Skin of body (tissue), 2 donors: ENCODE measurements around the gene SFXN3. TPM values are rescaled to one million over a fixed set of nuclear protein-coding genes. Genes with fewer than 3 reads are reported as not detected.

Experiments
- DNase-seq: peaks from one replicate; lab custom pipeline; 2025; lab: John Stamatoyannopoulos, UW
- total RNA-seq: library from RNA; depleted of rRNA; stranded (reverse); fragments of >200 nt; gene quantifications from one replicate; pipeline ENCODE4 v1.2.3, GENCODE V29; 2014

SFXN3 gene
- total RNA-seq, 1 donor from 2014 or later, result 34.4 TPM

GRCh38 chr10:101056365-101057151 lies 25.5 kb downstream of the SFXN3 start:
- DNase-seq, result no peak

GRCh38 chr10:101060036-101060950 lies 29.3 kb downstream of the SFXN3 start:
- DNase-seq, result peak; percentile 94

DNA sequence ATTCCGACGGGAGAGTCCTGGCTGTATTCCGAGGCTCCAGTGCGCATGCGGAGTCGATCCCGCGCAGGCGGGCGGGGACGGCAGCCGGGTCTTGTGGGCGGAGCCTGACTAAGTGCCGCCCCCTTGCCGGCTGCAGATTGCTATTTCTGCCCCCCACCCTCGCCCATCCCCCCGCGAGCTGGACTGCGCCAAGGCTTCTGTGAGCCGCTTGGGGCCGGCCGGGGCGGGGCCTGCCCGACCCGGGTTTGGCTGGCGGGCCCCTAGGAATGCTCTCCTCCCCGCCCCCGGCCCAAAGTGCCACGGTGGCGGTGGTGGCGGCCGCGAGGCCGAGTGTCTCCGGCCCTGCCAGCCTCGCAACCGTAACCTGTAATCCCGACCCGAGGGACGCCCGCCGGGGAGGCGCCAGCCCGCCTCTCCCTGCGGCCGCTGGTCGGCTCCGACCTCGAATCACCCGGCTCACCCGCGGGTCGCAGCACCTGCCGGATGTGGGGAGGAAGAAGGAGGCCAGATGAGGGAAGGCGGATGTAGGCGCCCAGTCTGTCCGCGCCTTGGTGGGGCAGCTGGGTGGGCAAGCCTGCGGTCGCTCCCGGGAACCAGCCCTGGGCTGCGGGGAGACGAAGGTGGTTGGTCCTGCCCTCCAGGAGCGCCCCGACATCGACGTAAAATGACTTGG lies 30.1 kb downstream of the SFXN3 start:
- peak; percentile 94 for DNase-seq

- DNase-seq, result peak; percentile 96
Measured at GRCh38 chr10:101061624-101062231, 30.7 kb downstream of the SFXN3 start, which contains the start of gene KAZALD1. Gene KAZALD1, plus strand, starts transcription at chr10:101061989. Its CDS starts 604 bp downstream, at chr10:101062593.

DNA sequence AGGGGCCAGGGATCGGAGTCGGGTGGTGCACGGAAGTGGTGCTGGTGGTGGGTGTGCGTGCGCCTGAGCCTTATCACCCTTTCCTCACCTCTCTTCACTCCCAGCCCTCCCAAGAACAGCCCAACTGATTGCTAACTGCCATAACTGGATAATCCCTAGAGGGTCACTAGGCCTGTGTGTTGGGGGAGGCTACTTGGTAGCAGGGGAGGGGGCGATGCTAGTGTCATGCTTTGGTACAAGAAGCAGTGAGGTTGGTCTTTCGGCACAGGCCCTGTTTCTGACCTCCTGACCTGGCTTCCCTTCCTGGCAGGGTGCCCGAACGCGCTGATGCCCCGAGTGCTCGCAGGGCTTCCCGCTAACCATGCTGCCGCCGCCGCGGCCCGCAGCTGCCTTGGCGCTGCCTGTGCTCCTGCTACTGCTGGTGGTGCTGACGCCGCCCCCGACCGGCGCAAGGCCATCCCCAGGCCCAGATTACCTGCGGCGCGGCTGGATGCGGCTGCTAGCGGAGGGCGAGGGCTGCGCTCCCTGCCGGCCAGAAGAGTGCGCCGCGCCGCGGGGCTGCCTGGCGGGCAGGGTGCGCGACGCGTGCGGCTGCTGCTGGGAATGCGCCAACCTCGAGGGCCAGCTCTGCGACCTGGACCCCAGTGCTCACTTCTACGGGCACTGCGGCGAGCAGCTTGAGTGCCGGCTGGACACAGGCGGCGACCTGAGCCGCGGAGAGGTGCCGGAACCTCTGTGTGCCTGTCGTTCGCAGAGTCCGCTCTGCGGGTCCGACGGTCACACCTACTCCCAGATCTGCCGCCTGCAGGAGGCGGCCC lies 31.4 kb downstream of the SFXN3 start:
- DNase-seq, result peak; percentile 29

DNA sequence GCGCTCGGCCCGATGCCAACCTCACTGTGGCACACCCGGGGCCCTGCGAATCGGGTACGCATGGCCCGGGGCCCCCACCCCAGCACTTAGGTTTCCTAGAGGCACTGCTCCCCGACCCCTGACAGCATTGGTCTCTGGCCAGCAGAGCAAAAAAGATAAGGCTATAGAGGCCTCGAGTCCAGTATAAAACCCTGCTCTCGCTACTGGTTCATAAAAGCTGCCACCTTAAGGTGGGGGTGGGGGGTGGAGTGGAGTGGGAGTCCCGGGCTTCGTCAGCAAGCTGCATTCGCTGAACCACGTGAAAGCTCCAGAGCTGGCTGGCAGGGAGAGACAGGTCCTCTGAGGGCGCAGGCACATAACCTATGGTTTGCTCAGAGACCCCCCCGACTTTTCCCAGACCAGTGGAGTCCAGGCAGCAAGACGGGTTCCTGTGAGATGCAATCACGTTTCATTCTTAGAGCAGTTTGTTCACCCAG lies 32.1 kb downstream of the SFXN3 start:
- DNase-seq, result no peak

DNA sequence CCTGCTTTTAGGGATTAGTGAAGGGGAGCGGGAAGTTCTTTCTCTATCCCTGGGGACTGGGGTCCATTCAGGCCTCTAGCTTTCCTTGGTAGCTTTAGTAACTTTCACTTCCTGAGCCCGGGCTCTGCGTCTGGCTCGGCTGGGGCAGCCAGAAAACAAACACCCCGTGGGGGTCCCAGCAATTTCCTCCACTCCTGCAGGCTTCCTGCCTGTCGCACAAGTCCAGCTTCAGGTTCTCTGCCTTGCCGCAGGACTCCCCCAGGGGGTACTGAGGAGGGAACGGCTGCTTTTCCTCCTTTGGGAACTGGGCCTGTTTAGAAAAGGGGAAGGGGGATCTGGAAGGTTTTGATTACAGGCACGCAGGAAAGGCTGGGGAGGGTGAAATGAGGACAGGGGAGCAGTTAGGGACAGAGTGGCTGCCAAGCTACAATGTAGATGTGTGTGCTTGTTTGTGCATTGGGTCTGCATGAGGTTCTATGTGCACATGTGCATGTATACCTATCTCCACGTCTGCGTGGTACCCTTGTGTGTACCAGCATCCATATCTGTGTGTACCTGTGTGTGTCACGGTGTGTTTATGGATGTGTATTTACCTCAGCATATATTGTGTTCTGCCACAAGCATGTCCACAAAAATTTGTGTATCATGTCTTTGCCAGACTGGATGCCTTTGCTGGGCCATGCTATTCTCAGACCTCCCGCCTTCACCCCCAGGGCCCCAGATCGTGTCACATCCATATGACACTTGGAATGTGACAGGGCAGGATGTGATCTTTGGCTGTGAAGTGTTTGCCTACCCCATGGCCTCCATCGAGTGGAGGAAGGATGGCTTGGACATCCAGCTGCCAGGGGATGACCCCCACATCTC lies 32.7 kb downstream of the SFXN3 start:
- peak; percentile 16 for DNase-seq

DNA sequence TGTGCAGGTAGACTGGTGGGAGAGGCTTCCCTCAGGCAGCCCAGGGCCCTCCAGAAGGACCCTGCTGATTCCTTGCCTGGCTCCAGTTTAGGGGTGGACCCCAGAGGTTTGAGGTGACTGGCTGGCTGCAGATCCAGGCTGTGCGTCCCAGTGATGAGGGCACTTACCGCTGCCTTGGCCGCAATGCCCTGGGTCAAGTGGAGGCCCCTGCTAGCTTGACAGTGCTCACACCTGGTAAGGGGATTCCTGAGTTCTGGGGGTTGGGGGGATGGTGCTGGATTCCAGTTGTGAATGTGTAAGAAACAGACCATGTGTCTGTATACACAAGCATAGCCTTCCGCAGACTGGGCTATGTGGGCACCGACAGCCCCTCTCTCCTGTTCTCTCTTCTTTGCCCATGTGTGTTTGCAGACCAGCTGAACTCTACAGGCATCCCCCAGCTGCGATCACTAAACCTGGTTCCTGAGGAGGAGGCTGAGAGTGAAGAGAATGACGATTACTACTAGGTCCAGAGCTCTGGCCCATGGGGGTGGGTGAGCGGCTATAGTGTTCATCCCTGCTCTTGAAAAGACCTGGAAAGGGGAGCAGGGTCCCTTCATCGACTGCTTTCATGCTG lies 33.5 kb downstream of the SFXN3 start:
- DNase-seq, result no peak

- DNase-seq, result peak; percentile 88
Measured at GRCh38 chr10:101065481-101066145, 34.6 kb downstream of the SFXN3 start.

GRCh38 chr10:101066146-101066895 lies 35.3 kb downstream of the SFXN3 start:
- peak; percentile 63 for DNase-seq

GRCh38 chr10:101066896-101067355 lies 35.9 kb downstream of the SFXN3 start:
- no peak for DNase-seq

- DNase-seq, result peak; percentile 87
Measured at GRCh38 chr10:101067356-101068083, 36.5 kb downstream of the SFXN3 start.

DNA sequence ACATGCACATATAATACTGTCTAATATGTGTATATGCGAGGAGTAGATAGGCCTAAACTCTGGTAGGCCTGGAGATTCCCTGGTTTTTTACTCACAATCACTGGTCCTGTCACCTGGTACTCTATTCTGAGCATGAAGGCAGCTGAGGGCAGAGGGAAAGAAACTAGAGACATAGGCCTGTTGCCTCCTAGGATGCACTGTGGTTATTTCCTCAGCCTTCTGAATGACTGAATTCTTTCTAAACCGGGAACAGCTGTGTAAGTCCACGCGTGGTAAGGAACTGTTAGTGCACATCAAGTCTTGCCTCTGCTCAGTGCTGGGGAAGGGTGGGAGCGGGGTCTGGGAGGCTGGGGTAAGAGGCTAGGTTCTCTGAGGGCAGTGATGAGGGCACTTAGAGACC lies 38.4 kb downstream of the SFXN3 start:
- DNase-seq, result no peak

DNA sequence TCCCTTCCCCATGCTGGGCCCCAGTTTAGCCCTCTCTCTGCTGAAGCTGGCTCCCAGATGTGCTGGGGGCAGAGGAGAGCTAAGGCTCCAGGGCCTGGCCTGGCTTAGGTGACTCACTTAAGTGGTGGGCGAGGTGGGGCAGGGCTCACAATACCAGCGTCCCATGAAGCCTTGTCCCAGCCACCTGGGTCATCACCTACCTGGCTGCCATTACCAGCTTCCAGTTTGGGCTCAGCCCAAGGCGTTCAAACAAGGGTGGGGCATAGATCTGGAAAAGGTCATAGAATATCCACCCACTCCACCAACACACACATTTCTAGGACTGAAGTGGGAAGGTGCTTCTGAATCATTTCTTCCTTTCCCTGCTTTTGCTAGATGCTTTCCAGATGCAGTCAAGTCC lies 39.1 kb downstream of the SFXN3 start:
- no peak for DNase-seq

DNA sequence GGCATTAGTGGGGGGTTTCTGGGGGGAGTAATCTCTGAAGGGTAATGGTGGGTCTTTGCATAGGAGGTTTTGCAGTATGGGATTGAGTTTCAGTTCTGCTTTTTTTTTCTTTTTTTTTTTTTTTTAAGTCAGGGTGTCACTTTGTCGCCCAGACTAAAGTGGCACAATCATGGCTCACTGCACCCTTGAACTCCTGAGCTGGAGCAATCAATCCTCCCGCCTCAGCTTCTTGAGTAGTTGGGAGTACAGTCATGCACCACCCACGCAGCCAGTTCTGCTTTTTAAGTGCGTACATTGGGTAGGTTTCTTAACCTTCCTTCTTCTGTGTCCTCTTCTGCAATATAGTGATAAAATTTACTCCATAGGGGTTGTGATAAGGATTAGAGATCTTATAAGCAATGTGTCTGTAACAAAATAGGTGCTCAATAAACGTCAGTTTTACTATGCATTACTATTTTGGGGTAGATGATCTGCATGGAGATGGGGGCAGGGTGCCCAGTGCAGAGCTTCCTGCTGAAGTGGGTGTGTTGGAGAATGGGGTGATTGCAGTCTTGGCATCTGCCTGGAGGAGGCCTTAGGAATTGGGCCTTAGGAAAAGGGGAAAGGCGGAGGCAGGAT lies 40.3 kb downstream of the SFXN3 start:
- no peak for DNase-seq

- DNase-seq, result no peak
Measured at GRCh38 chr10:101071885-101072433, 40.9 kb downstream of the SFXN3 start.
